ENCODE data around the gene NR2F1.

Gene NR2F1

GRCh38 chr5:93591323-93591945 lies 8.4 kb downstream of the NR2F1 start:
- DNase-seq, result no peak

- DNase-seq, result no peak
Measured at GRCh38 chr5:93592883-93593282, 9.9 kb downstream of the NR2F1 start.

- no peak for DNase-seq
Measured at GRCh38 chr5:93593476-93594131, 10.6 kb downstream of the NR2F1 start.

GRCh38 chr5:93594591-93595419 lies 11.8 kb downstream of the NR2F1 start:
- DNase-seq, result no peak

- DNase-seq, result no peak
Measured at GRCh38 chr5:93595420-93596147, 12.6 kb downstream of the NR2F1 start.

GRCh38 chr5:93596310-93596675 lies 13.3 kb downstream of the NR2F1 start:
- DNase-seq, result no peak

- DNase-seq, result no peak
Measured at GRCh38 chr5:93596676-93597490, 13.9 kb downstream of the NR2F1 start.

- no peak for DNase-seq
Measured at GRCh38 chr5:93598091-93599000, 15.3 kb downstream of the NR2F1 start.

- no peak for DNase-seq
Measured at GRCh38 chr5:93599001-93599379, 16.0 kb downstream of the NR2F1 start.

- no peak for DNase-seq
Measured at GRCh38 chr5:93599399-93600120, 16.5 kb downstream of the NR2F1 start.

- DNase-seq, result peak; percentile 7
Measured at GRCh38 chr5:93600409-93601070, 17.5 kb downstream of the NR2F1 start.

- DNase-seq, result no peak
Measured at GRCh38 chr5:93601071-93601801, 18.2 kb downstream of the NR2F1 start.

- DNase-seq, result no peak
Measured at GRCh38 chr5:93601802-93602155, 18.8 kb downstream of the NR2F1 start.

- no peak for DNase-seq
Measured at GRCh38 chr5:93602241-93603077, 19.4 kb downstream of the NR2F1 start.

GRCh38 chr5:93603078-93603792 lies 20.2 kb downstream of the NR2F1 start:
- no peak for DNase-seq

GRCh38 chr5:93603793-93604643 lies 21.0 kb downstream of the NR2F1 start:
- DNase-seq, result no peak
